Endodermal cell (in vitro differentiated cells): ENCODE data around the gene MAPK8IP2. TPM values are rescaled to one million over a fixed set of nuclear protein-coding genes. Genes with fewer than 3 reads are reported as not detected.
"Not testable (repeated sequence)": the region's sequence is repeated elsewhere in the genome, so short reads cannot be mapped to it uniquely, and the experiment has no call there.

Experiments
- DNase-seq: peaks from one replicate; pipeline ENCODE4 v3.0.0-alpha.2; 2017
- H3K27ac ChIP-seq: 2 replicates; pipeline ENCODE4 v1.5.1; 2013; ENCODE audit warnings: mild to moderate bottlenecking, low read depth, low read length, moderate library complexity
- H3K27me3 ChIP-seq: 2 replicates; pipeline ENCODE4 v1.6.1; 2013; ENCODE audit warnings: mild to moderate bottlenecking, low read length, moderate library complexity; ENCODE audit not compliant: insufficient read depth, control insufficient read depth, poor library complexity, severe bottlenecking
- H3K36me3 ChIP-seq: 2 replicates; pipeline ENCODE4 v1.7.0; 2013; ENCODE audit warnings: mild to moderate bottlenecking, low read length, moderate library complexity; ENCODE audit not compliant: control insufficient read depth, insufficient read depth
- H3K4me1 ChIP-seq: one replicate; pipeline ENCODE4 v1.7.0; 2013; ENCODE audit warnings: low read length; ENCODE audit not compliant: control insufficient read depth, insufficient read depth
- H3K4me3 ChIP-seq: 2 replicates; pipeline ENCODE4 v1.5.1; 2013; ENCODE audit warnings: mild to moderate bottlenecking, low read length, moderate library complexity
- H3K9ac ChIP-seq: 2 replicates; pipeline ENCODE4 v1.6.1; 2013; ENCODE audit warnings: mild to moderate bottlenecking, low read length, moderate library complexity; ENCODE audit not compliant: poor library complexity, severe bottlenecking; ENCODE audit errors: extremely low read depth
- H3K9me3 ChIP-seq: 2 replicates; pipeline ENCODE4 v1.6.1; 2013; ENCODE audit warnings: mild to moderate bottlenecking, low read length, moderate library complexity; ENCODE audit not compliant: control insufficient read depth
- H3K27ac Mint-ChIP-seq: 2 replicates; pipeline ENCODE4 v1.8.0; 2020; ENCODE audit warnings: mixed read lengths
- H3K27me3 Mint-ChIP-seq: 2 replicates; pipeline ENCODE4 v1.8.0; 2021; ENCODE audit warnings: mild to moderate bottlenecking, mixed read lengths; ENCODE audit not compliant: insufficient read depth
- H3K36me3 Mint-ChIP-seq: 2 replicates; pipeline ENCODE4 v1.8.0; 2020; ENCODE audit warnings: low read depth, mixed read lengths
- H3K4me1 Mint-ChIP-seq: 2 replicates; pipeline ENCODE4 v1.8.0; 2020; ENCODE audit warnings: mixed read lengths
- H3K4me3 Mint-ChIP-seq: 2 replicates; pipeline ENCODE4 v1.8.0; 2020; ENCODE audit warnings: mild to moderate bottlenecking, moderate library complexity, mixed read lengths
- H3K9me3 Mint-ChIP-seq: 2 replicates; pipeline ENCODE4 v1.8.0; 2020; ENCODE audit warnings: mild to moderate bottlenecking, mixed read lengths
- WGBS, 2 experiments: methylation state at CpG; one replicate each; pipeline versions ENCODE4 v1.1.5 to v1.1.7; 2013; ENCODE audit warnings: missing lambda C conversion rate in 2 of 2, mixed read lengths in 1 of 2; ENCODE audit not compliant: insufficient coverage in 1 of 2, insufficient read length in 1 of 2; 5-methylcytosine and 5-hydroxymethylcytosine counted together
- total RNA-seq, 2 donors: library from RNA; stranded (reverse); fragmentation: NEBNext Ultra II Directional in 1 of 2; extraction: Animal tissue kit (Norgen Biotek cat#: 25700) in 1 of 2; gene quantifications; 2 replicates in 1 of 2; 3 replicates in 1 of 2; pipeline ENCODE4 v1.2.1, GENCODE V29; 2021
- TF ChIP-seq, protein P1 (sequence below): fragments of 200-600 bp; sonication (generic); conservative IDR thresholded peaks from 2 replicates; pipeline ENCODE4 v1.5.0; 2021; ENCODE audit warnings: antibody characterized with exemption, mild to moderate bottlenecking

Gene MAPK8IP2
- total RNA-seq, 2 donors from 2014 or later, result 1.2 to 1.4 TPM

DNA sequence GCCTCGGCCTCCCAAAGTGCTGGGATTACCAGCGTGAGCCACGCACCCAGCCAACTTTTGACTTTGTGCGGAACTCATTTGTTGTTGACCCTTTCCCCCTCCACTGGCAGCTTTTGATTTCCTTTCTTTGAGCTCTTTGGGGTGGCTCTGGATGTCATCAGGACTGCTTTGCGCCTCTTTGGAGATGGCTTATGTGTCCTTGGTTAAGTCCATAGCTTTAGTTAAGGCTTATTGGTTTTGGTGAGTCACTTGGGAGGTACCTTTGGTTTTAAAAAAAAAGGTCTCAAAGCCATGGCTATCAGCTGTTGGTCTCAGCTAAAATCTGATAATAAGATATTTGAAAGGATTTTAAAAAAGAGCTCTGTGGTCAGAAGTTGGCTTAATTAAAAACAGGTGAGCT lies 32.5 kb downstream of the MAPK8IP2 start:
- Mint-ChIP-seq H3K36me3 (no peaks in the 10 kb centered on the region), H3K27me3 (peaks cover 31% of the 10 kb centered on the region), H3K4me3 (no peak overlapping the region), H3K9me3 (no peaks in the 10 kb centered on the region), H3K27ac (no peak overlapping the region), H3K4me1 (peaks cover 6% of the 10 kb centered on the region)
- Histone ChIP-seq H3K27me3 (no peaks in the 10 kb centered on the region), H3K4me3 (no peak overlapping the region), H3K9me3 (no peaks in the 10 kb centered on the region), H3K27ac (no peak overlapping the region), H3K4me1 (no peaks in the 10 kb centered on the region), H3K36me3 (no peaks in the 10 kb centered on the region), H3K9ac (no peak overlapping the region)
- DNase-seq, result no peak
- TF ChIP-seq, protein P1, sequence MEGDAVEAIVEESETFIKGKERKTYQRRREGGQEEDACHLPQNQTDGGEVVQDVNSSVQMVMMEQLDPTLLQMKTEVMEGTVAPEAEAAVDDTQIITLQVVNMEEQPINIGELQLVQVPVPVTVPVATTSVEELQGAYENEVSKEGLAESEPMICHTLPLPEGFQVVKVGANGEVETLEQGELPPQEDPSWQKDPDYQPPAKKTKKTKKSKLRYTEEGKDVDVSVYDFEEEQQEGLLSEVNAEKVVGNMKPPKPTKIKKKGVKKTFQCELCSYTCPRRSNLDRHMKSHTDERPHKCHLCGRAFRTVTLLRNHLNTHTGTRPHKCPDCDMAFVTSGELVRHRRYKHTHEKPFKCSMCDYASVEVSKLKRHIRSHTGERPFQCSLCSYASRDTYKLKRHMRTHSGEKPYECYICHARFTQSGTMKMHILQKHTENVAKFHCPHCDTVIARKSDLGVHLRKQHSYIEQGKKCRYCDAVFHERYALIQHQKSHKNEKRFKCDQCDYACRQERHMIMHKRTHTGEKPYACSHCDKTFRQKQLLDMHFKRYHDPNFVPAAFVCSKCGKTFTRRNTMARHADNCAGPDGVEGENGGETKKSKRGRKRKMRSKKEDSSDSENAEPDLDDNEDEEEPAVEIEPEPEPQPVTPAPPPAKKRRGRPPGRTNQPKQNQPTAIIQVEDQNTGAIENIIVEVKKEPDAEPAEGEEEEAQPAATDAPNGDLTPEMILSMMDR, result no peak
- WGBS, 2 experiments, result 91 to 100% methylated on average over 4 to 5 of the region's 5 CpGs

DNA sequence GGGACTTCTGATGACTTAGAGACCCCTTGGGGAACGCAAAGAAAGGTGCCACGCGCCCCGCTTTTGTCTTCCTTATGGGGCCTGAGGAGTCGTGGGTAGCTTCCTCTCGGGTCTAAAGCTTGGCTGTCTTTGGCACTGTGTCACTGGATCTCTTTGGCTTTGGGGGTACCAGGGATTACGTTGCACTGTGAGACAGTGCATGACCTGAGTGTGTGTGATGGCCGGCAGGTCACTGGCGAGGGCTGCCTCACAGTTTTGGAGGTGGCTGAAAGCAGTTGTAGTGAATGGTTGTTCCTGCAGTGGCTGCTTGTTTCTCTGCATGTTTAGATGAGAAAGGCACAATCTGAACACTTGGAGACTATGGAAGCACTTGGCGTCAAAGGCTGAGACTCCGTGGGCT lies 33.2 kb downstream of the MAPK8IP2 start:
- H3K4me3 Mint-ChIP-seq, result no peak overlapping the region

DNA sequence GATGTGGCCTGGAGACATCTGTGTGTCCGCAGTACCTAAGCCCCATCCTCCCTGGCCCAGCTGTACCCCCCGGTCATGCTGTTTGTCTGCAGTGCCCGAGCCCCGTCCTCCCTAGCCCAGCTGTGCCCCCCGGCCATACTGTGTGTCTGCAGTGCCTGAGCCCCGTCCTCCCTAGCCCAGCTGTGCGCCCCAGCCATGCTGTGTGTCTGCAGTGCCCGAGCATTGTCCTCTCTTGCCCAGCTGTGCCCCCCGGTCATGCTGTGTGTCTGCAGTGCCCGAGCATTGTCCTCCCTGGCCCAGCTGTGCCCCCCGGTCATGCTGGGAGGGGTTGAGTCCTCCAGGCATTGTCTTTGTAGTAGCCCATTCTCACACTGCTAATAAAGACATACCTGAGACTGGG lies 35.0 kb downstream of the MAPK8IP2 start:
- Histone ChIP-seq H3K27me3 (no peaks in the 10 kb centered on the region), H3K4me3 (no peak overlapping the region), H3K9ac (no peak overlapping the region), H3K27ac (no peak overlapping the region), H3K9me3 (no peaks in the 10 kb centered on the region), H3K36me3 (no peaks in the 10 kb centered on the region), H3K4me1 (no peaks in the 10 kb centered on the region)
- Mint-ChIP-seq H3K4me1 (no peaks in the 10 kb centered on the region), H3K36me3 (no peaks in the 10 kb centered on the region), H3K27me3 (peaks cover 20% of the 10 kb centered on the region), H3K4me3 (no peak overlapping the region), H3K9me3 (no peaks in the 10 kb centered on the region), H3K27ac (no peak overlapping the region)
- TF ChIP-seq, protein P1, result no peak
- DNase-seq, result no peak
- whole genome bisulfite sequencing, 2 experiments, result 90 to 100% methylated on average over 9 to 11 of the region's 11 CpGs

More for the DNA sequence above, 33.2 kb downstream of the MAPK8IP2 start:
- H3K27me3 ChIP-seq, result no peaks in the 10 kb centered on the region
- peaks cover 26% of the 10 kb centered on the region for H3K27me3 Mint-ChIP-seq
- whole genome bisulfite sequencing, 2 experiments, result 84 to 90% methylated on average over 9 to 11 of the region's 11 CpGs
- H3K9ac ChIP-seq, result no peak overlapping the region
- H3K27ac Mint-ChIP-seq, result no peak overlapping the region
- DNase-seq, result no peak
- no peak overlapping the region for H3K4me3 ChIP-seq
- no peaks in the 10 kb centered on the region for H3K9me3 Mint-ChIP-seq
- no peaks in the 10 kb centered on the region for H3K36me3 Mint-ChIP-seq
- TF ChIP-seq, protein P1, result no peak
- no peaks in the 10 kb centered on the region for H3K4me1 ChIP-seq
- H3K4me1 Mint-ChIP-seq, result peaks cover 1% of the 10 kb centered on the region
- H3K27ac ChIP-seq, result no peak overlapping the region
- H3K36me3 ChIP-seq, result no peaks in the 10 kb centered on the region
- no peaks in the 10 kb centered on the region for H3K9me3 ChIP-seq

DNA sequence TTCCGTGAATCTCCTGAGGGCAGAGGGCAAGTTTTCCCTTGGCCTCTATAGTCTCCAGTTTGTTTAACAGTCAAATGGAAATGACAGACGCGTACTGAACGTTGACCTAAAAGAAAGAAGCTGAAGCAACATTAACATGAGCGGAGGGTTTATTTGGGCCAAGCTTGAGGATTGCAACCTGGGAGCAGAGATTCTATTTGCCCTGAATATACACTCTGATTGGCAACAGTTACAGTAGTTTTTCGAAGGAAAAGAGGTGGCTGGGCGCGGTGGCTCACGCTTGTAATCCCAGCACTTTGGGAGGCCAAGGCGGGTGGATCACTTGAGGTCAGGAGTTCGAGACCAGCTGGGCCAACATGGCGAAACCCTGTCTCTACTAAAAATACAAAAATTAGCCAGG lies 39.7 kb downstream of the MAPK8IP2 start:
- WGBS, 2 experiments, result 93 to 95% methylated on average over 8 to 12 of the region's 12 CpGs
- not testable (repeated sequence) for H3K9ac ChIP-seq, H3K27ac Mint-ChIP-seq, H3K9me3 ChIP-seq, H3K27ac ChIP-seq, H3K4me1 ChIP-seq, H3K36me3 ChIP-seq, H3K4me1 Mint-ChIP-seq, H3K4me3 Mint-ChIP-seq, H3K9me3 Mint-ChIP-seq, H3K36me3 Mint-ChIP-seq, H3K4me3 ChIP-seq, DNase-seq
- peaks cover 22% of the 10 kb centered on the region for H3K27me3 ChIP-seq
- peaks cover 16% of the 10 kb centered on the region for H3K27me3 Mint-ChIP-seq
